Measurements from ENCODE around the gene SLC1A1. TPM values are rescaled to one million over a fixed set of nuclear protein-coding genes. Genes with fewer than 3 reads are reported as not detected.

The SLC1A1 gene
- total RNA-seq, 3 donors from 2014 or later: 3.4 to 13.1 (median 7.3) TPM

- no peak overlapping the region for H3K4me3 ChIP-seq
- H3K4me1 ChIP-seq: no peaks in the 10 kb centered on the region
- intact Hi-C loops (cut with DNase I; ENCODE audit: low total_unique reads): no loop called here
- no peaks in the 10 kb centered on the region for H3K36me3 ChIP-seq
- no peaks in the 10 kb centered on the region for H3K27me3 ChIP-seq
- TF ChIP-seq POLR2AphosphoS5 (IDR thresholded peaks at IDR 0.05) (no peak), CTCF (IDR thresholded peaks at IDR 0.05) (no peak), POLR2A (IDR thresholded peaks at IDR 0.05) (no peak)
- peak overlapping the region in 1 of 2 donors; percentile 25 for H3K27ac ChIP-seq
- DNase-seq (ENCODE audit: low spot score in 2 of 2): no peak
- H3K9me3 ChIP-seq: no peaks in the 10 kb centered on the region
These were observed 60.7 kb downstream of the SLC1A1 start for GRCh38 chr9:4550777-4551484.

- no peak for DNase-seq (ENCODE audit: low spot score in 2 of 2)
- no peak for TF ChIP-seq POLR2AphosphoS5 (IDR thresholded peaks at IDR 0.05)
- TF ChIP-seq CTCF (IDR thresholded peaks at IDR 0.05): no peak
- TF ChIP-seq POLR2A (IDR thresholded peaks at IDR 0.05): no peak
- Histone ChIP-seq H3K4me3 (no peak overlapping the region), H3K27ac (peak overlapping the region in 1 of 2 donors; percentile 22), H3K4me1 (no peaks in the 10 kb centered on the region), H3K27me3 (no peaks in the 10 kb centered on the region), H3K36me3 (no peaks in the 10 kb centered on the region), H3K9me3 (no peaks in the 10 kb centered on the region)
- intact Hi-C loops (cut with DNase I; ENCODE audit: low total_unique reads): no loop called here
These were observed 63.7 kb downstream of the SLC1A1 start for GRCh38 chr9:4553951-4554381.

GRCh38 chr9:4555236-4555635 is 65.0 kb downstream of the SLC1A1 start:
- DNase-seq (ENCODE audit: low spot score in 2 of 2): no peak
- H3K36me3 ChIP-seq: no peaks in the 10 kb centered on the region
- TF ChIP-seq POLR2AphosphoS5 (IDR thresholded peaks at IDR 0.05): no peak
- H3K4me1 ChIP-seq: no peaks in the 10 kb centered on the region
- intact Hi-C loops (cut with DNase I; ENCODE audit: low total_unique reads): no loop called here
- no peaks in the 10 kb centered on the region for H3K27me3 ChIP-seq
- H3K27ac ChIP-seq: peak overlapping the region in 1 of 2 donors; percentile 22
- H3K9me3 ChIP-seq: no peaks in the 10 kb centered on the region
- H3K4me3 ChIP-seq: no peak overlapping the region

GRCh38 chr9:4558371-4558998 is 68.2 kb downstream of the SLC1A1 start:
- TF ChIP-seq POLR2AphosphoS5 (IDR thresholded peaks at IDR 0.05) (no peak), POLR2A (IDR thresholded peaks at IDR 0.05) (no peak), CTCF (IDR thresholded peaks at IDR 0.05) (no peak)
- no peak overlapping the region for H3K4me3 ChIP-seq
- no peak for DNase-seq (ENCODE audit: low spot score in 2 of 2)
- intact Hi-C loops (cut with DNase I; ENCODE audit: low total_unique reads): no loop called here
- H3K4me1 ChIP-seq: no peaks in the 10 kb centered on the region
- H3K27me3 ChIP-seq: no peaks in the 10 kb centered on the region
- H3K27ac ChIP-seq: no peak overlapping the region
- no peaks in the 10 kb centered on the region for H3K9me3 ChIP-seq
- no peaks in the 10 kb centered on the region for H3K36me3 ChIP-seq

- H3K27ac ChIP-seq: no peak overlapping the region
- H3K36me3 ChIP-seq: no peaks in the 10 kb centered on the region
- no peak overlapping the region for H3K4me3 ChIP-seq
- H3K27me3 ChIP-seq: no peaks in the 10 kb centered on the region
- intact Hi-C loops (cut with DNase I; ENCODE audit: low total_unique reads): no loop called here
- TF ChIP-seq POLR2A (IDR thresholded peaks at IDR 0.05): no peak
- TF ChIP-seq CTCF (IDR thresholded peaks at IDR 0.05): no peak
- TF ChIP-seq POLR2AphosphoS5 (IDR thresholded peaks at IDR 0.05): no peak
- no peaks in the 10 kb centered on the region for H3K4me1 ChIP-seq
- DNase-seq (ENCODE audit: low spot score in 2 of 2): no peak
- H3K9me3 ChIP-seq: no peaks in the 10 kb centered on the region
These were observed 69.3 kb downstream of the SLC1A1 start for GRCh38 chr9:4559261-4560182.

All from breast epithelium (tissue), 4 donors.